DMS53 treated with DMSO at 0.1 percent for 48 hours (cell line): Measurements from ENCODE around the gene KIFAP3.
"Not testable (repeated sequence)": the region's sequence is repeated elsewhere in the genome, so short reads cannot be mapped to it uniquely, and the experiment has no call there.

ENCODE experiments used
- DNase-seq: peaks from one replicate; lab custom pipeline; 2025; ENCODE audit not compliant: unreplicated experiment; lab: John Stamatoyannopoulos, UW

Gene KIFAP3

DNA sequence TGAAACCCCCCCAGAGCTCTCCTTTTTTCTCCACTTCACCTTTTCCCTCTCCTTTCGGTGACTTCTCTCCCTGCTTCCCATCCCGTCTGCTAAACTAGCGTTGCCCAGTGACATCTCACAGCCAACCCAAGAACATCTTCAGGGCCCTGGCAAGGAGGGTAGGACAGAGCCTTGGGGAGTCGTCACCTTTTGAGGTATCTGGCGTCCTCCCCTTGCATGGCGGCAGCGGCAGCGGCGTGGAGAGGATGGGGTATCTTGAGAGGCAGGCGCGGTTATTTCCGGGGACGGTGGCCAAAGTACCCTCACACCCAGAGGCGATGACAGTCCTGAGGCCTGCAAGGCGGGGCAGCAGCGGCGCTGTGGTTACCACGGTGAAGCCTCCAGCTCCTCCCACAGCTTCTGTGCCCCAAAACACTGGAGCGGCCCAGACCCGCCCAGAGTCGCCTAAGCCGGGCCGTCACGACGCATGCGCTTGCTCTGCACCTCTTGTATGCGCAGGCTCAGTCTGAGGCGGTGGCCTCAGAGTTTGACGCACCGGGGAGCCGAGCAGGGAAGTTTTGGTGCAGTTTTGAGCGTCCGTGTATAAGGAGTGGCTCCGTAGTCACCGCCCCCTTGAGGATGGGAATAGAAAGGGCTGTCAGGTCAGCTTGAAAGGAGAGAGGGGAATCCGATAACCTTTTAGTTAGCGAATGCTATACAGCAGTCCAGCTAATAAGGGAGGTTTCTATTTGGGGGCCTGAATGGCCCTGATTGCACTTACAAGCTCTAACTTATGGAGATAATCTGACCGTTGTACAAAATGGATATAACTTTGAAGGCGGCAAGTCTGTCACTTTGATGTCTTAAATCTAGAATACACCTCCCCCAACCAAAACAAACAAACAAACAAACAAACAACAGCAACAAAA lies at the start of gene KIFAP3:
Gene KIFAP3, minus strand, starts transcription at position 446 of the 908 bp plus-strand sequence. Its CDS starts 228 bp downstream, at position 218.
- DNase-seq = peak; percentile 95

DNA sequence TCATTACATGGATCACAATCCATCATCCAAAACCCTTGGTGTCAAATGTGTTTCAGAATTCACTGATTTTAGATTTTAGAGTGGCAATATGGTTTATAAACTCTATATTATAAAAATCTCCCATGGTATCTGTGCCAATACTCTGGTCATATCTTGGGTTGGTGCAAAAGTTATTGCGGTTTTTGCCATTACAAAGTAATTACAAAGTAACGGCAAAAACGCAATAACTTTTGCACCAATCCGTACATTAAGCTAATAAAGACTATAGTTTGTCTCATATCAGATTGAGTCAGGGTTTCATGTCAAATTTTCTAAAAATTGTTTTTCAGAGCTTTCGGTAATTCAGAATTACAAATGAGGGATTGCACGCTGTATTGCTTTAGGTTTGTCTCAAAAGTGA lies 47.9 kb upstream of the KIFAP3 start:
- DNase-seq = no peak

DNA sequence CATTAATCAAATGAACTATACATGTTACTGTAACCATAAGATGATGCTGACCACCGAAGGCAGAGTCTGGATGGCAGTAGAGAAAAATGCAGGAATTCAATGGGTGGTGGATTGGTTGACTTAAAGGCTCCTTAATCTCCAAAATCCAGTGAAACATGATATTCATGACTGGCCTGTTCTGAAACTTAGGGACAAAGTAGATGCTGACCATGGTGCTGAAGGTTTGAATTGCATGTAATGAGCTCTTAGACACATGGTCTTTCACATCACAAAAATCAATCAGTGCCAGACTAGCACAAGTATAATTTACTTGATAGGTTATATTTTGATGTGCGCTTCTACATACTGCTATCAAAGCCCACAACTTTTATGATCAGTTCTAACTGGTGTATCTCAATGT lies 40.4 kb upstream of the KIFAP3 start:
- no peak for DNase-seq

DNA sequence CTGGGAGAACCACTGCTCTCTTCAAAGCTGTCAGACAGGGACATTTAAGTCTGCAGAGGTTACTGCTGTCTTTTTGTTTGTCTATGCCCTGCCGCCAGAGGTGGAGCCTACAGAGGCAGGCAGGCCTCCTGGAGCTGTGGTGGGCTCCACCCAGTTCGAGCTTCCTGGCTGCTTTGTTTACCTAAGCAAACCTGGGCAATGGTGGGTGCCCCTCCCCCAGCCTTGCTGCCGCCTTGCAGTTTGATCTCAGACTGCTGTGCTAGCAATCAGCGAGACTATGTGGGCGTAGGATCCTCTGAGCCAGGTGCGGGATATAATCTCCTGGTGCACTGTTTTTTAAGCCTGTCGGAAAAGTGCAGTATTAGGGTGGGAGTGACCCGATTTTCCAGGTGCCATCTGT lies 38.6 kb upstream of the KIFAP3 start:
- DNase-seq = not testable (repeated sequence)

DNA sequence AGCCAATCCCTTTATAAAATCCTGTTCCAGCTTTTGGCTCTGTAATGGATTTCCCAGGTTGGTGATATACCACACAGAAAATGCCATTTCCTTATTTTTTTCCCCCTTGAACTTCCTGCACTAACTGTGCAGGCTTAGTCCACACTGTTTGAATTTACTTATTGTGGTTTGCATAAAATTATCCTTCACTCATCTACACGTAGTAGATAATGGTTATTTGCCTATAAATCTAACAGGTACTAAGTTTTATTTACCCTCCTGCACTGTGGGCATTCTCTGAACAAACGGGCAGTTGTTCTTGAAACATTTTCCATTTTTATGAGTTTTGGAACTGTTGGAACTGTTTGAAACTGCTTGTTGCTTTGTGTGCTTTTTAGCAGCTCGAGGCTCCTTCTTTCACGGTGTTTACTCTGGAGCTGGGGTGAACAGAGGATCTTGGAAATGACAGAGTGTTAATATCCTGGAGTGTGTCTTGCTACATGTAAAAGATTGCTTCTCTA lies 23.0 kb upstream of the KIFAP3 start:
- no peak for DNase-seq

- no peak for DNase-seq
Observed at GRCh38 chr1:170096806-170097340, 22.4 kb upstream of the KIFAP3 start.

DNA sequence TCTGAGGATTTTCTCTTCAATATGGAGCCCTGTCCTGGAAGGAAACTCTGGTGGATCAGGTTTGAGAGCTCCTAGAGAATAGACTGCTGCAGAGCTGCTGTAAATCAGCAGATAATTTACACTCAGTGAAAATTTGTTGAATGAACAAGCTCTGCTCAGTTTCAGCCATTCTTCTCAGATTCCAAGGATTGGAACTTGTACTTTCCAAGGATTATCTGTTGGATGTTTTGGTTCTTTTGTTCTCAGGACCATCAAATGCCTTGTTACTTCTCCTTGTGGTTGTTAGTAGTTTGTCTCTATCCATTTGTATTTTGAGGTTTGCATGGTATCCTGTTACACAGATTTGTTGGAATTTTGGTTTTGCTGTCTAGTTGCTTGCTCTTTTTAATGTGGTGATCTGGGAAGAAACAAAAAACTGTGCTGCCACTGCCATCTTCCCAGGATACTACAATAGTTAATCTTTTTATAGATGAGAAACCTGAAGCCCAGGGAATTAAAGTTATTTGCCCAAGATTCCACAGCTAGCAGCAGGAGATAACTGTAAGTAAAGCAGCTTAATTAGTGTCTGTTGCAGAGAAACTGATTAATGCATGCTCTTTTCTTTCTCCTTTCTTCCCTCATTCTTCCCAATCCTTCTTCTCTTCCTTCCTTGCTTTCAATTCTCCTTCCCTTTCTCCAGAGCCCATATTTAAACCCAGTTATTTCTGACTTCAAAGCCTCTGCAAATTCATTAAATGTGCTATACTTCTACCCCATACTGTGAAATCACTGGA lies 21.7 kb upstream of the KIFAP3 start:
- DNase-seq = no peak

GRCh38 chr1:170094697-170095616 lies 20.5 kb upstream of the KIFAP3 start:
- peak; percentile 47 for DNase-seq

DNA sequence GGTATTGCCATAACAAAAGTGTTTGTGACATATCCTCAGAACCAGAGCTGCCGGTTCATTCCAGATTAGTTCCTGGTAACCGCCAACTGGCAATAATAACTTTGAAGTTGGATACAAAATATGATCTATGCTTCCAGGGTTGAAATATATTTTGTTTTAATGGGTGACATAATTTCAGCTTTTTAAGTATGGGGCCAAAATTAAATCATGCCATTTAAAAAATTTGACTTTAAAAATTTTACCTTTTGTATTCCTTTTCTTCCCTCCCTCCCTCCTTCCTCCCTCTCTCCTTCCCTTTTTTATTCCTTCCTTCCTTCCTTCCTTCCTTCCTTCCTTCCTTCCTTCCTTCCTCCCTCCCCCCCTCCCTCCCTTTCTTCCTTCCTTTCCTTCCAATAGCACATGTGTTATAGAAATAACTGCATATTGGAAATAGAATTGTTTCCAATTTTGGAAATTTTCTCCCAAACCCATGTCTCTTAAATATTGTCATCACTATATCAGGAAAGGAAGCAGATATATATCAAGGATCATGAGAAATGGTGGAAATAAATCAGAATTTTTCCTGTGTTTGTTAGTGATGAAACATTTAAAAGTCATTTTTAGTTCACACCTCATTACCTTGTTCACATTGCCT lies 12.0 kb upstream of the KIFAP3 start:
- no peak for DNase-seq

GRCh38 chr1:170085091-170085490 lies 10.6 kb upstream of the KIFAP3 start:
- DNase-seq = no peak

- no peak for DNase-seq
Observed at GRCh38 chr1:170078610-170079189, 4.2 kb upstream of the KIFAP3 start.

DNA sequence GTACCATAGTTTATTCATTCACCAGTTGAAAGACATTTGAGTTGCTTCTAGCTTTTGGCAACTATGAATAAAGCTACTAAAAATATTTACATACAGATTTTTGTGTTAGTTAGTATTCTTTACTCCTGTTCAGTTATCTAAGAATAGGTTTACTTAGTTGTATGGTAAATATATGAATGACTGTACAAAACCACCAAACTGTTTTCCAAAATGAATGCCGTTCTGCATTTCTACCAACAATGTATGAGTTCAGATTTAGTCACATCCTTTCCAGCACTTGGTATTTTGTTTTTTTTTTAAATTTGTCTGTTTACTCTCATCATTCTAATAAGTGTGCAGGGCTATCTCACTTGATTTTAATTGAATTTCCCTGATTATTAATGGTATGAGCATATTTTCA lies 3.4 kb upstream of the KIFAP3 start:
- DNase-seq = no peak

- not testable (repeated sequence) for DNase-seq
Observed at GRCh38 chr1:170076952-170077351, 2.5 kb upstream of the KIFAP3 start.

DNA sequence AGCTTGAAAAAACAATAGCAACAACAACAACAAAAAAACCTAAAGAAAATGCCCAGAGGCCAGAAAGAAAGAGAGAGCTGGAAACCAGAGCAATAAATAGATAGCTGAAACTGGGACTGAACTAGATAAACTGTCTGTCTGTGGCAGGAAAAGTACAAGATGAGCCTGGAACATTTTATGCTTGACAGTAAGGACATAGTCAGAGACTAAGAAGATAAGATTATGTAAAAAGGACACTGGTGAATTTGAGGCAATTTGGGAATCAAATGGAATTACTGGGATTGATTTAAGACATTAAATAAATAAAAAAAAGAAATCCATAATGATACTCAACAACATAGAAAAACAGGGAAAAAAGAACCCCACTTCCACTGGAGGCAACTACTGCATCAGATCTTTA lies 1.7 kb upstream of the KIFAP3 start:
- no peak for DNase-seq

DNA sequence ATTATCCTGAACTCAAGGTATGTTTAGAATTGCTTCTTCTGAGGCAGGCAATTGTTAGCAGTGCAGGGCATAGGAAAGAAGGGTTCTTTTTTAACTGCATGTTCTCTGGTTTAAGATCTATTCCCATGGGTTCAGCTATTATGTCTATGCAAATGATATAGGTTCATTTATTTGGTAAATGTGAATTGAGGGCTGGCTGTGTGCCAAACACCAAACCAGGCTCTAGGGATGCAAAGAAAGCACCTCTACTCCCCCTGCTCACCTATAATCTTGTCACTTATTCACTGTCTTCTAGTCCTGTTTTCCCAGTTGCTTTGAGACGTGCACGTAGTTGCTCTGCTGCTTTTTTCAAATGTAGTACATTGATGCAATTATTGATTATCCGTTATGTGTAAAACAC lies 691 bp upstream of the KIFAP3 start:
- DNase-seq = no peak

- no peak for DNase-seq
Observed at GRCh38 chr1:170073893-170074249, 624 bp downstream of the KIFAP3 start.

DNA sequence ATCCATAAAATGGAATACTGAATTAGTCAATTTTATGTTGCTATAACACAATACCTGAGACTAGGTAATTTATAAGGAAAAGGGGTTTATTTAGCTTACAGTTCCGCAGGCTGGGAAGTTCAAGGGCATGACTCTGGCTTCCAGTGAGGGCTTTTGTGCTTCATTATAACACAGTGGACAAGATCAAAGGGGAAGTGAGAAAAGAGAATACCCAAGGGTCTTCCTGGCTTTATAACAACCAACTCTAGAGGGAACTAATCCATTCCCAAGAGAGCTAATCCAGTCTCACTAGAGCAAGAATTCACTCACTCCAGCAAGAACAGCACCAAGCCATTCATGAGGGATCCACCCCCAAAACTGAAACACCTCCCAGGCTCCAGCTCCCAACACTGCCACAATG lies 3.1 kb downstream of the KIFAP3 start:
- no peak for DNase-seq

DNA sequence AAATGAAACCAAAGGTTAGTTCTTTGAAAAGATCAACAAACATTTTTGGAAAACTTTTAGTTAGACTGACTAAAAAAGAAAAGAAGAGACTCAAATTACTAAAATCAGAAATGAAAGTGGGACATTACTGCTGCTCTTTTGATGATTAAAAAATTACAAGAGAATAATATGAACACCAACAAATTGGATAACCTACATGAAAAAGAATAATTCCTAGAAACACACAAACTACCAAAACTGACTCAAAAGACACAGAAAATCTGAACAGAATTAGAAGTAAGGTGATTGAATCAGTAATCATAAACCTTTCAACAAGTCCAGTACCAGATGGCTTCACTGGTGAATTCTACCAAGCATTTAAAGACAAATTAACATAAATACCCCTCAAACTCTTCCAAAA lies 5.6 kb downstream of the KIFAP3 start:
- DNase-seq = no peak

GRCh38 chr1:170067253-170067819 lies 7.2 kb downstream of the KIFAP3 start:
- no peak for DNase-seq

- DNase-seq = no peak
Observed at GRCh38 chr1:170064821-170065220, 9.7 kb downstream of the KIFAP3 start.
